SK-N-SH treated with all-trans-retinoic acid at 6 μM for 48 hours (cell line): ENCODE measurements around the gene SAMSN1.

Experiments used
- RARB ChIP-seq: fragments of 250-450 bp; sonication (Bioruptor Pico); IDR thresholded peaks from 2 replicates; pipeline ENCODE4 v1.8.0; 2021; ENCODE audit warnings: mild to moderate bottlenecking, moderate library complexity
- ZC3H10 ChIP-seq: fragments of 250-450 bp; sonication (Bioruptor Pico); IDR thresholded peaks from 2 replicates; pipeline ENCODE4 v1.5.1; 2021; ENCODE audit warnings: mild to moderate bottlenecking, moderate library complexity
- ZFP3 ChIP-seq: fragments of 250-450 bp; sonication (Bioruptor Pico); IDR thresholded peaks from 2 replicates; pipeline ENCODE4 v1.5.0; 2020; ENCODE audit warnings: mild to moderate bottlenecking, moderate library complexity
- TF ChIP-seq, protein P1 (sequence below): fragments of 250-450 bp; sonication (Bioruptor Pico); IDR thresholded peaks from 2 replicates; pipeline ENCODE4 v1.5.1; 2020; ENCODE audit warnings: low read depth, mild to moderate bottlenecking, moderate library complexity
- TF ChIP-seq, protein P2 (sequence below): fragments of 250-450 bp; sonication (Bioruptor Pico); IDR thresholded peaks from 2 replicates; pipeline ENCODE4 v1.8.0; 2020; ENCODE audit warnings: mild to moderate bottlenecking, moderate library complexity, borderline replicate concordance

DNA sequence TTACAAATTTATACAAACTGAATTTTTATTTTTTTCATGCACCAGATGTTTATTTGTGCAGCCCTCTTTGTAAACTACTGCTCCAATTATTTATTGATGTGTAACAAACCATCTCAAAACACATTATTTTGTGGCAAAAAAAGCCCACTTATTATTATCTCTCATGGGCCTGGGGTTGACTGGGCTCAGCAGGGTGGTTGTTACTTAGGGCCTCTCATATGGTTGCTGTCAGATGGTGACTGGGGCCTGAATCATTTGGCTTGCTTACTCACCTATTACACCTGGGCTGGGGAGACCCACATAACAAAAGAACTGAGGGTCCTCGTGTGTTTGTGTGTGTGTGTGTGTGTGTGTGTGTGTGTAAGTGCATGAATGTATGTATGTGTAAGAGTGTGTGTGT lies 110.7 kb downstream of the SAMSN1 start:
- TF ChIP-seq, protein P1, sequence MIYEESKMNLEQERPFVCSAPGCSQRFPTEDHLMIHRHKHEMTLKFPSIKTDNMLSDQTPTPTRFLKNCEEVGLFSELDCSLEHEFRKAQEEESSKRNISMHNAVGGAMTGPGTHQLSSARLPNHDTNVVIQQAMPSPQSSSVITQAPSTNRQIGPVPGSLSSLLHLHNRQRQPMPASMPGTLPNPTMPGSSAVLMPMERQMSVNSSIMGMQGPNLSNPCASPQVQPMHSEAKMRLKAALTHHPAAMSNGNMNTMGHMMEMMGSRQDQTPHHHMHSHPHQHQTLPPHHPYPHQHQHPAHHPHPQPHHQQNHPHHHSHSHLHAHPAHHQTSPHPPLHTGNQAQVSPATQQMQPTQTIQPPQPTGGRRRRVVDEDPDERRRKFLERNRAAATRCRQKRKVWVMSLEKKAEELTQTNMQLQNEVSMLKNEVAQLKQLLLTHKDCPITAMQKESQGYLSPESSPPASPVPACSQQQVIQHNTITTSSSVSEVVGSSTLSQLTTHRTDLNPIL = no peak
- TF ChIP-seq, protein P2, sequence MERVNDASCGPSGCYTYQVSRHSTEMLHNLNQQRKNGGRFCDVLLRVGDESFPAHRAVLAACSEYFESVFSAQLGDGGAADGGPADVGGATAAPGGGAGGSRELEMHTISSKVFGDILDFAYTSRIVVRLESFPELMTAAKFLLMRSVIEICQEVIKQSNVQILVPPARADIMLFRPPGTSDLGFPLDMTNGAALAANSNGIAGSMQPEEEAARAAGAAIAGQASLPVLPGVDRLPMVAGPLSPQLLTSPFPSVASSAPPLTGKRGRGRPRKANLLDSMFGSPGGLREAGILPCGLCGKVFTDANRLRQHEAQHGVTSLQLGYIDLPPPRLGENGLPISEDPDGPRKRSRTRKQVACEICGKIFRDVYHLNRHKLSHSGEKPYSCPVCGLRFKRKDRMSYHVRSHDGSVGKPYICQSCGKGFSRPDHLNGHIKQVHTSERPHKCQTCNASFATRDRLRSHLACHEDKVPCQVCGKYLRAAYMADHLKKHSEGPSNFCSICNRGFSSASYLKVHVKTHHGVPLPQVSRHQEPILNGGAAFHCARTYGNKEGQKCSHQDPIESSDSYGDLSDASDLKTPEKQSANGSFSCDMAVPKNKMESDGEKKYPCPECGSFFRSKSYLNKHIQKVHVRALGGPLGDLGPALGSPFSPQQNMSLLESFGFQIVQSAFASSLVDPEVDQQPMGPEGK = no peak
- TF ChIP-seq ZFP3 (CRISPR knock-in tag) = no peak
- no peak for TF ChIP-seq ZC3H10 (CRISPR knock-in tag)
- no peak for TF ChIP-seq RARB
